Esophagus muscularis mucosa (tissue), 4 donors: ENCODE results near the gene ANKHD1.
A peak's percentile ranks its signal among the peaks of the same experiment; 100 is the strongest.

Source experiments
- CTCF ChIP-seq, 3 experiments: fragments of 200-600 bp in 2 of 3; fragments of 450-650 bp in 1 of 3; sonication (generic) in 2 of 3; IDR thresholded peaks; one replicate each; pipeline ENCODE4 v1.5.1; 2017 to 2019; ENCODE audit warnings: antibody characterized with exemption in 3 of 3, mild to moderate bottlenecking in 2 of 3, moderate library complexity in 1 of 3
- EP300 ChIP-seq: sonication (generic); formaldehyde crosslinking; IDR thresholded peaks from one replicate; pipeline ENCODE4 v1.6.1; 2017; ENCODE audit warnings: antibody characterized with exemption
- POLR2A ChIP-seq: fragments of 450-650 bp; IDR thresholded peaks from one replicate; pipeline ENCODE4 v1.6.1; 2017; ENCODE audit warnings: antibody characterized with exemption, moderate library complexity, mild to moderate bottlenecking, low read depth
- POLR2AphosphoS5 ChIP-seq, 2 donors: sonication (generic); formaldehyde crosslinking; IDR thresholded peaks; one replicate each; pipeline ENCODE4 v1.6.1; 2017; ENCODE audit warnings: antibody characterized with exemption in 2 of 2

- TF ChIP-seq CTCF (IDR thresholded peaks at IDR 0.05) (no peak), POLR2A (peak; percentile 3), POLR2AphosphoS5 (IDR thresholded peaks at IDR 0.05) (peak in 1 of 2 donors; percentile 54), EP300 (peak; percentile 45)
These were observed 147.9 kb downstream of the ANKHD1 start for GRCh38 chr5:140549237-140550144.
